Calu3 (cell line): ENCODE results near the gene HS6ST3. TPM values are rescaled to one million over a fixed set of nuclear protein-coding genes. Genes with fewer than 3 reads are reported as not detected.

Experiments used
- BruUV-seq: library from RNA; stranded (reverse); fragments of 400-500 nt; replicated peaks from 2 replicates; lab custom pipeline; 2021; lab: Mats Ljungman, UMichigan
- CTCF ChIA-PET: fragments of 300-600 bp; sonication (Branson Sonifier 250); formaldehyde crosslinking; loops from one replicate; lab custom pipeline; 2022; ENCODE audit warnings: antibody characterized with exemption; lab: Charles Lee
- DNase-seq: peaks from one replicate; pipeline ENCODE4 v3.0.0; 2022
- H3K27ac Mint-ChIP-seq: one replicate; pipeline ENCODE4 v1.8.0; 2022; ENCODE audit warnings: mixed read lengths; ENCODE audit not compliant: unreplicated experiment
- H3K27me3 Mint-ChIP-seq: one replicate; pipeline ENCODE4 v1.8.0; 2022; ENCODE audit warnings: mixed read lengths; ENCODE audit not compliant: unreplicated experiment
- H3K36me3 Mint-ChIP-seq: one replicate; pipeline ENCODE4 v1.8.0; 2022; ENCODE audit warnings: mild to moderate bottlenecking, moderate library complexity, mixed read lengths; ENCODE audit not compliant: insufficient read depth, unreplicated experiment
- H3K4me1 Mint-ChIP-seq: one replicate; pipeline ENCODE4 v1.8.0; 2022; ENCODE audit warnings: mild to moderate bottlenecking, low read depth, mixed read lengths; ENCODE audit not compliant: unreplicated experiment
- H3K4me3 Mint-ChIP-seq: one replicate; pipeline ENCODE4 v1.8.0; 2022; ENCODE audit warnings: mild to moderate bottlenecking, low read depth, moderate library complexity, mixed read lengths; ENCODE audit not compliant: unreplicated experiment
- H3K9me3 Mint-ChIP-seq: one replicate; pipeline ENCODE4 v1.8.0; 2022; ENCODE audit warnings: low read depth, mixed read lengths; ENCODE audit not compliant: unreplicated experiment
- intact Hi-C: fragments of 100-400 bp; cut with micrococcal nuclease; formaldehyde crosslinking; loops from one replicate; pipeline ENCODE4 v1.10.0; 2022; ENCODE audit not compliant: unreplicated experiment
- total RNA-seq: library from RNA; stranded (reverse); gene quantifications from 2 replicates; pipeline ENCODE4 v1.2.3, GENCODE V29; 2022
- TF ChIP-seq, protein P1 (sequence below): fragments of 200-600 bp; IDR thresholded peaks from one replicate; pipeline ENCODE4 v1.8.0; 2022; ENCODE audit warnings: antibody characterized with exemption; ENCODE audit not compliant: unreplicated experiment

The HS6ST3 gene
- total RNA-seq, 1 experiment from 2014 or later: not detected

- CTCF ChIA-PET: no interaction called here
- no peak overlapping the region for H3K27ac Mint-ChIP-seq
- no peaks in the 10 kb centered on the region for H3K9me3 Mint-ChIP-seq
- no peaks in the 10 kb centered on the region for H3K4me1 Mint-ChIP-seq
- H3K4me3 Mint-ChIP-seq: no peak overlapping the region
- TF ChIP-seq, protein P1, sequence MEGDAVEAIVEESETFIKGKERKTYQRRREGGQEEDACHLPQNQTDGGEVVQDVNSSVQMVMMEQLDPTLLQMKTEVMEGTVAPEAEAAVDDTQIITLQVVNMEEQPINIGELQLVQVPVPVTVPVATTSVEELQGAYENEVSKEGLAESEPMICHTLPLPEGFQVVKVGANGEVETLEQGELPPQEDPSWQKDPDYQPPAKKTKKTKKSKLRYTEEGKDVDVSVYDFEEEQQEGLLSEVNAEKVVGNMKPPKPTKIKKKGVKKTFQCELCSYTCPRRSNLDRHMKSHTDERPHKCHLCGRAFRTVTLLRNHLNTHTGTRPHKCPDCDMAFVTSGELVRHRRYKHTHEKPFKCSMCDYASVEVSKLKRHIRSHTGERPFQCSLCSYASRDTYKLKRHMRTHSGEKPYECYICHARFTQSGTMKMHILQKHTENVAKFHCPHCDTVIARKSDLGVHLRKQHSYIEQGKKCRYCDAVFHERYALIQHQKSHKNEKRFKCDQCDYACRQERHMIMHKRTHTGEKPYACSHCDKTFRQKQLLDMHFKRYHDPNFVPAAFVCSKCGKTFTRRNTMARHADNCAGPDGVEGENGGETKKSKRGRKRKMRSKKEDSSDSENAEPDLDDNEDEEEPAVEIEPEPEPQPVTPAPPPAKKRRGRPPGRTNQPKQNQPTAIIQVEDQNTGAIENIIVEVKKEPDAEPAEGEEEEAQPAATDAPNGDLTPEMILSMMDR: no peak
- no TSS peak for BruUV-seq
- no peaks in the 10 kb centered on the region for H3K36me3 Mint-ChIP-seq
- no peak for DNase-seq
- intact Hi-C loops: loop anchor here (5.0 kb wide), 1 partner anchor 205 kb away; no protein-coding TSS in a partner anchor
- no peaks in the 10 kb centered on the region for H3K27me3 Mint-ChIP-seq
These were observed 732.1 kb downstream of the HS6ST3 start for GRCh38 chr13:96821971-96822370.

- peak; percentile 4 for DNase-seq
- intact Hi-C loops: loop anchor here (5.0 kb wide), 1 partner anchor 204 kb away; no protein-coding TSS in a partner anchor
- Mint-ChIP-seq H3K36me3 (no peaks in the 10 kb centered on the region), H3K4me1 (no peaks in the 10 kb centered on the region), H3K4me3 (no peak overlapping the region), H3K27ac (no peak overlapping the region), H3K9me3 (no peaks in the 10 kb centered on the region), H3K27me3 (no peaks in the 10 kb centered on the region)
- CTCF ChIA-PET: no interaction called here
- TF ChIP-seq, protein P1: no peak
- no TSS peak for BruUV-seq
These were observed 733.0 kb downstream of the HS6ST3 start for GRCh38 chr13:96822895-96823294.

DNA sequence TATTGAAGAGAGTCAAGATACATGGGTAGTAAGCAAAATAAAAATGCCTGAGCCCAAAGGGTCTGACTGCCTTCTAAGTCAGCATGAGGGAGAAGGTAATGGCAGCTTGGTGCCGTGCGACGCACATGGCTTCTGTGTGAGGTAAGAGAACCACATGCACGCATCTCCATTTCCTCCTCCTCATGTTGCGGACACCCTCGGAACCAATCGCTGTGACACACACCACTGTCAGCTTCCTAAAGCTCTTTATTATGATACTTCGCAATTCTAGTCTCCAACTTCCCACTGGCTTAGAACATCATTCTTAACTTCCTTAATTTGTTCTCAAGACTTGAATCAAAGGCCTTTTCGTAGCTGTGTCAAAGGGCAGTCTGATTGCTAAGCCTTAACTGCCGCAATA, 734.2 kb downstream of the HS6ST3 start:
- Mint-ChIP-seq H3K36me3 (no peaks in the 10 kb centered on the region), H3K9me3 (no peaks in the 10 kb centered on the region), H3K4me3 (no peak overlapping the region), H3K27ac (no peak overlapping the region), H3K27me3 (no peaks in the 10 kb centered on the region), H3K4me1 (no peaks in the 10 kb centered on the region)
- CTCF ChIA-PET: no interaction called here
- TF ChIP-seq, protein P1: no peak
- DNase-seq: no peak
- intact Hi-C loops: loop anchor here (5.0 kb wide), 1 partner anchor 203 kb away; no protein-coding TSS in a partner anchor
- no TSS peak for BruUV-seq

- BruUV-seq: no TSS peak
- no peak overlapping the region for H3K27ac Mint-ChIP-seq
- no peak overlapping the region for H3K4me3 Mint-ChIP-seq
- CTCF ChIA-PET: no interaction called here
- TF ChIP-seq, protein P1: no peak
- no peak for DNase-seq
- H3K4me1 Mint-ChIP-seq: no peaks in the 10 kb centered on the region
- no peaks in the 10 kb centered on the region for H3K9me3 Mint-ChIP-seq
- H3K27me3 Mint-ChIP-seq: no peaks in the 10 kb centered on the region
- intact Hi-C loops: loop anchor here (5.0 kb wide), 1 partner anchor 132 kb away; no protein-coding TSS in a partner anchor
- no peaks in the 10 kb centered on the region for H3K36me3 Mint-ChIP-seq
These were observed 735.7 kb downstream of the HS6ST3 start for GRCh38 chr13:96825653-96826052.
